H1 (cell line): Measurements from ENCODE around the gene FOXC1. TPM values are rescaled to one million over a fixed set of nuclear protein-coding genes. Genes with fewer than 3 reads are reported as not detected.

Experiments used
- NRF1 ChIP-seq: IDR thresholded peaks from 2 replicates; pipeline ENCODE4 v1.6.1; 2011; ENCODE audit warnings: mild to moderate bottlenecking, low read depth, low read length, improper control_type of control experiment
- polyA plus RNA-seq, 7 experiments: library from polyadenylated mRNA; depleted of rRNA in 3 of 7; stranded (reverse) in 5 of 7; unstranded in 2 of 7; fragments of >200 nt in 5 of 7; fragments of 200-250 nt in 2 of 7; gene quantifications; 1 replicate in 5 of 7; 2 replicates in 1 of 7; 4 replicates in 1 of 7; pipeline versions ENCODE4 v1.2.1 to v1.2.3, GENCODE V29; 2011 to 2013; ENCODE audit warnings: missing spikeins in 2 of 7, mixed read lengths in 2 of 7
- total RNA-seq: library from RNA; stranded (reverse); fragmentation: NEBNext Ultra II Directional; extraction: Animal tissue kit (Norgen Biotek cat#: 25700); gene quantifications from 2 replicates; pipeline ENCODE4 v1.2.1, GENCODE V29; 2021

Gene FOXC1
- total and polyA plus RNA-seq, 2 of the 8 experiments (the other 6 are each of a cell fraction or from before 2014, with no cell fraction given) = 0.22 TPM; not detected in 1

GRCh38 chr6:1610497-1611321, 994 bp downstream of the FOXC1 start (continued):
- no peak for TF ChIP-seq NRF1
